Endothelial cell of hepatic sinusoid (primary cell): ENCODE measurements around the gene BEND5.

Experiments used
- in situ Hi-C: cut with HindIII; loops from 2 replicates; pipeline ENCODE4 v1.10.0; 2017; ENCODE audit warnings: low sequenced_read_pairs

Gene BEND5

DNA sequence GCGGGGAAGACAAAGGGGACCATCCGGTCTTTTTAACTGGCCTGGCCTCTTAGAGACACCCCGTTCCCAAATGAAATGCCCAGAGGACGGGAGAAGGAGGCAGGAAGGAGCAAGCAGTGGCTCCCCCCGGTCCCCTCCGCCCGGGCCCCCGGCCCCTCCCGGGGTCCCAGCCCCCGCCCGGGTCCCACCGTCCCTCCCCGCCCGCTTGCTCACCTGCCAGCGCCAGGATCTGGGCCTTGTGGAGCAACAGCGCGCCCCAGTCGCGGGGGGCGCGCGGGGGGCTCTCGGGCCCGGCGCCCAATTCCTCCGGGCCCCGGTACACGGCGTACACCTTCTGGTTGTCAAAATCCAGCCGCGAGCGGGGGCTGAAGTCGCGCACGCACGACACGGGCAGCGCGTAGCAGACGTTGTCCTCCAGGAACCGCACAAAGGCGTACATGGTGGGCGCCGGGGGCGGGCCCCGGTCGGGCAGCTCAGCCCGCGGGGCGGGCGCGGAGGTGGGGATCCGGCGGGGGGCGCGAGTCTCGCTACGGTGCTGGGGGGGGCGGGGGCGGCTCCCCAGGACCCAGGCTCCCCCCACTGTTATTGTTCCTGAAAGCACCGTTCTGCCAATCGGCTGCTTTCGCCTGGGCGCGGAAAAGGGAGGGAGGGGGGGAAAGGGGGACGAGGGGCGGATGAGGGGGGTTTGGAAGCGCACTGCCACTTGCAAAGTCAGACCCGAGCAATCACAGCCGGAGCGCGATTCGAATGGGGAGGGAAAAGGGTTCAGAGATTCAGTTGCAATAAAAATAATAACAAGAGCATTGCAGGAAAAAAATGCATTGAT is at the start of gene BEND5:
Gene BEND5 (minus strand): TSS at position 499 of the 826 bp plus-strand sequence. CDS start 60 bp downstream, at position 439.
- in situ Hi-C loops, result no loop called here

DNA sequence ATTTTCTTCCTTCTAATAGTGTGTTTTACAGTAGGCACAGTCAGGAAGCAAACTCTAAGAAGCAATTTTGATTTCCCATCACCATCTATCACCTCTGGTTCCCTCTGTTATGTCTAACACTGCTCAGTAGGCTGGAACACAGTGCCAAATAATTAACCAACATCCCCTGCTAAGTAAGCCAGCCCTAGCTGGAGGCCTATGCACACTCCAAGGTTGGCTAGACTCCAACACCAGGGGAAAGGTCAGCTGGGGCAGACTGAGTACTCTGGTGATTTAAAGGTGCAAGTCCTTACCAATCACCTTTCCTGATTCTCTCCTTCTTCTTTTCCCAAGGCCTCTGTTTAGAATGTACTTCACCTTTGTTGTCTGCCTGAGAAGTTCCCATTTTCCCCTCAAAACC is 46.5 kb upstream of the BEND5 start:
- in situ Hi-C loops, result no loop called here

GRCh38 chr1:48820491-48820890 is 43.8 kb upstream of the BEND5 start:
- in situ Hi-C loops, result no loop called here

- in situ Hi-C loops, result no loop called here
Measured at GRCh38 chr1:48817505-48818114, 40.9 kb upstream of the BEND5 start.

GRCh38 chr1:48810740-48811139 is 34.0 kb upstream of the BEND5 start:
- in situ Hi-C loops, result no loop called here

DNA sequence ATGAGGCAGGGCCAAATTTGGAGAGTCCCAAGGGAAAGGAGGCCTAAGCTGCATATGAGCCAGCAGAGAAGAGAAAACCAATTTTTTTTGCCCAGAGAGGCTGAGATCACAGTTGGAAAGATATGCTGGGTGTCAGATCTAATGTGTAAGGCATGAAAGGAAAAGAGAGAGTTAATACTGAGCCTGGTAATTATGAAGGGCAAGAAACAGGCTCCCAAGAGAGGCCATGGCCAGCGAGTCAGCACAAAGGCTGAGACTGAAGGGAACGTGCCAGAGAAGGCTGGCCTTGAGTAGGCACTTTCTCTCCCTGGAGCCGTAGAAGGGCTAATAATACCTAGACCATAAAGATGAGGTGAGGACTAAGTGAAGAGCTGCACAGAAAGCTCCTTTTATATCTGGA is 31.8 kb upstream of the BEND5 start:
- in situ Hi-C loops, result no loop called here

DNA sequence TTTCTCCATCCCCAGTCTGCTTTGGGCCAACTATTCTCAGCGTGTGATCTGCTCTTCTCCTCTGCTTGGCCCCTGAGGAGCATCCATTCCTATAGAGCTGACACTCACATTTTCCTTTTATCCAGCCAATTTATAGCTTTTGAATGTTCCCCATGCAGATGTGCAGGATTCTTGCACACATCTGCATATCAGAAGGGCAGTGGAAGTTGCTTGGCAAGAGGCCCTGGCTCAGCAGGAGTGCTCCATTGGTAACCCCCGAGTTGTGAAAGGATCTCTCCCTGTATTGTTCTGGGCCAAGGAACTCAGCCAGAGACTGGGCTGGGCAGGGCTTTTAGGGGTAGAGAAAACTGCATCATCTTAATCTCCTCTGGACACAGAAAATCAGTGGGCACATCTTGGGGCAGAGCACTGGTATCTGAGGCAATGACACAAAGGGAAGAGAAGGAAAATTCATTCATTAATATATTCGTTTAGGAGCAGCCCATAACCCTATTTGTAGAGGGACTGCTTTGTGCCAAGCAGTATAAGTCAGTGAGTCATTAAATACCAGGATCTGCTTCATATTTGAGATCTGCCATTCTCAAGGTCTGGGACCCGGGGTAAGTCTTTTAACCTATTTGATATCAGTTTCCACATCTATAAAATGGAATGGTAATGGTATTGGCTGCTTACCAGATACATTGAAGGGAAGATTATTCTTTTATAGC is 31.0 kb upstream of the BEND5 start:
- in situ Hi-C loops, result no loop called here

DNA sequence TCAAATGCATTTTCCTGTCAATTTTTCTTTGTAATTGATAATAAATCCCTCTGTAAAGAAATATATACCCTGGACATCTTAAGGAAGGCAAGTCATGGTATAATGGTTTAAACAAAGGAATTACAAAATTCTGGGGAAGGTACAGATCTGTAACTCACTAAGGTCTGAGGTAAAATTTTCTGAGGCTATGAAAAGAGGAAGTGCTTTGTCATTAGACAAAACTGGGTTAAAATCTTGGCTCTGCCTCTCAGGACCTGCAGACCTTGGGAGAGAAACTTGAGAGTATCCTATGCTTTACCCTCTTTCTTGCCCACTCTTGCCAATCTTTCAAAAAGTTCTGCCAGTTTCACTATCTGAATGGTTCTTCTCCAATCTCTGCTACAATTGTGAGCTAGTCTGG is 26.8 kb upstream of the BEND5 start:
- in situ Hi-C loops, result no loop called here

GRCh38 chr1:48794816-48795215 is 18.1 kb upstream of the BEND5 start:
- in situ Hi-C loops, result loop anchor here (5.0 kb wide), 1 partner anchor 47 kb away; no protein-coding TSS in a partner anchor

GRCh38 chr1:48793863-48794262 is 17.2 kb upstream of the BEND5 start:
- in situ Hi-C loops, result loop anchor here (5.0 kb wide), 1 partner anchor 48 kb away; no protein-coding TSS in a partner anchor

GRCh38 chr1:48792961-48793360 is 16.3 kb upstream of the BEND5 start:
- in situ Hi-C loops, result loop anchor here (5.0 kb wide), 1 partner anchor 49 kb away; no protein-coding TSS in a partner anchor

DNA sequence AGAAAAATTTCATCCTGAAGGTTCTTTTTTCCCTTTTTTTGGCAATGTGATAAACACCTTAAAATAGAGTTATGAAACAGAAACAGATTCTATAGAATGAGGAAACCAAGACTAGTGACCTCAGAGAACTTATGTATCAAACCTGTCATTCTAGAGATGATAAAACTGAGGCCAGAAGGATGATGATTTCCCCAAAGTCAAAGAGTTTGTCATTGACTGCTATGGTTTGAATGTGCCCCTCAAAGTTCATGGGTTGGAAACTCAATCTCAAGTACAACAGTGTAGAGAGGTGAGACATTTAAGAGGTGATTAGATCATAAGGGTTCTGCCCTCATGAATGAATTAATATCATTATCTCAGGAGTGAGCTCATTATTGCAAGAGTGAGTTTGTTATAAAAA is 13.7 kb upstream of the BEND5 start:
- in situ Hi-C loops, result loop anchor here (5.0 kb wide), 1 partner anchor 52 kb away; no protein-coding TSS in a partner anchor

DNA sequence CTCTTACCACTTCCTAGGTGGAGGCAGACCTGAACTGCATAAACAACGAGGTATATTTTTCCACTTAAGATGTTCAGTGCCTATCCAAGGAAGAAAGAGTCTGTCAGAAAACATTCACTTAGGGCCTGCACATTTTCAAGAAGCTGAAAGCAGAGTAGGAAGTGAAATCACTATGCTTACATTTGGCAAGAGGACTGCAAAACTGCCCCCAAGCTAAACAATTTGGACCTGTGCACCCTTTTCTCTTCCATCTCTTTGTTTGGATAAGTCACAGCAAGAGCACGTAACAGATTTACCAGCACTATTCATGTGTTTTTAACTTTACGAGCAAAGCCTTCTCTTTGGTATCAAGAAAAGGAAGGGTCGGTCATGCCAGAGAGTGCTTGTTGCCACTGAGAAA is 13.2 kb upstream of the BEND5 start:
- in situ Hi-C loops, result loop anchor here (5.0 kb wide), 1 partner anchor 52 kb away; no protein-coding TSS in a partner anchor

DNA sequence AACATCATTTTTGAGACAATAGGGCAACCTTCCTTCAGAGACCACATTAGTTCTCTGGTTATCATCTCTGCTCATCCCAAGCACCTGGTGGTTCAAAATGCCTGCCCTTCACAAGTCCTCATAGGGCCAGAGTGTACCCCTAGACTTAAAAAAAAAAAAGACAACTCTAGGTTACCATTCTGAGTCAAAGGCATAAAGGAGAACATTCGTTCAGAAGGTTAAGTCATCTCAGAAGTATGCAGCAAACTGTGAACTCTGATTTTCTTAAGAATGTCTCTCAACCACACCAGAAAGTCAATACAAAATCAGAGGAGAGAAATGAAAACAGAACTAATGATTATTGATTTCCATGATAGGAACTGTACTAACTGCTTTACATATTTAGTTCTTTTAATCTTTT is 9.2 kb upstream of the BEND5 start:
- in situ Hi-C loops, result no loop called here

DNA sequence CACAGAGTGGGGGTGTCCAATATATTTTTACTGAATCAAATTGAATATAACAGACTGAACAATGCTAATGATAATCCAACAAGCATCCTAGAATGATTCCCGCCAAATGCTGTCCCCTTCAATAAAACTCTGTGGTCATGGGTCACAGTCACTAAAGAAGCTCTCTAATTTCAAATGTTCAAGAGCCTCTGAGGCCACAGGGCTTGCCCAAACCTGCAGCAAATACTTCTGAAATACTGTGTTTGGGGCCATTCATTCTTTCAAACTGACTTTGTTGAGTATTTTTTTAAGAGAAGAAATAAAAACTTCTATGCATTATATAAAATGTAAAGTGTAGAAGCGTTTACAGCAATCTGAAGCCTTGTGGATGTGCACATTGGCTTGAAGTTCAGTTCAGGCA is 7.6 kb upstream of the BEND5 start:
- in situ Hi-C loops, result no loop called here

GRCh38 chr1:48777219-48777895 is 666 bp upstream of the BEND5 start:
- in situ Hi-C loops, result no loop called here

- in situ Hi-C loops, result no loop called here
Measured at GRCh38 chr1:48775831-48776392, 779 bp downstream of the BEND5 start.

DNA sequence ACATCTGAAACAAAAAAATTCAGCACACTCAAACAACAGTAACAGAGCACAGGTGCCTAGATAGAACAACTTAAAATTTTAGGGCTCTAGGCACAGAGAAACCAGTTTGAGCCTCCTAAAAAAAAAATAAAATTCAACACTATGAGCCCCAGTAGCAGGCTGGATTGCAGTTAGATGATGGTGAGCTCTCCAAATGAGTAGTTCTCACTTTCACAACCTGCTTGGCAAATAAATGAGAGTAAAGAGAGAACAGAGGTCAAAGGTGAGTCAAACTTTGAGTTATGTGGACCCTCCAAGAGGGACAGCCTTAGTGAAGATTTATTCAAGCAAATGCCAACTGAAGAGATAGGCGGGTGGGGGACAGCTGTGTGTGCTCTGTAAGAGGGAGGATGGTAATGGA is 3.6 kb downstream of the BEND5 start:
- in situ Hi-C loops, result no loop called here

- in situ Hi-C loops, result no loop called here
Measured at GRCh38 chr1:48772211-48772610, 4.5 kb downstream of the BEND5 start.

GRCh38 chr1:48771561-48771960 is 5.1 kb downstream of the BEND5 start:
- in situ Hi-C loops, result no loop called here
